Endothelial cell of umbilical vein (primary cell): ENCODE results near the gene JAZF1. TPM values are rescaled to one million over a fixed set of nuclear protein-coding genes. Genes with fewer than 3 reads are reported as not detected.

Experiments used
- BruUV-seq: library from RNA; stranded (reverse); fragments of 400-500 nt; replicated peaks from 2 replicates; lab custom pipeline; 2021; lab: Mats Ljungman, UMichigan
- CTCF ChIA-PET: fragments of 300-600, 350-600 bp; sonication (Branson Sonifier 250); formaldehyde crosslinking; loops from one replicate; lab custom pipeline; 2021; ENCODE audit warnings: antibody characterized with exemption, inconsistent platforms; lab: Charles Lee
- POLR2A ChIA-PET: fragments of 300-600, 350-600 bp; sonication (Branson Sonifier 250); formaldehyde crosslinking; loops from one replicate; lab custom pipeline; 2021; ENCODE audit warnings: antibody characterized with exemption, inconsistent platforms; lab: Charles Lee
- DNase-seq: peaks from one replicate; pipeline ENCODE4 v3.0.0-alpha.2; 2011; ENCODE audit warnings: low read depth, low spot score
- FAIRE-seq: peaks from 2 replicates; lab custom pipeline; 2011; peaks lifted over from hg19 to GRCh38; lab: Jason Lieb, UNC
- H2AFZ ChIP-seq: 2 replicates; pipeline ENCODE4 v1.6.0; 2012; ENCODE audit warnings: low read depth, low read length, control low read depth, inconsistent platforms
- H3K27ac ChIP-seq: 2 replicates; pipeline ENCODE4 v1.5.1; 2011; ENCODE audit warnings: low read depth, mild to moderate bottlenecking, control low read depth, low read length, moderate library complexity; ENCODE audit not compliant: insufficient read depth
- H3K27me3 ChIP-seq, 2 experiments: 2 replicates each; pipeline versions ENCODE4 v1.6.0 to v1.6.1; 2011; ENCODE audit warnings: low read length in 2 of 2, mixed read lengths in 1 of 2; ENCODE audit not compliant: control insufficient read depth in 2 of 2, insufficient read depth in 2 of 2
- H3K36me3 ChIP-seq, 2 experiments: 2 replicates in 1 of 2; 3 replicates in 1 of 2; pipeline ENCODE4 v1.5.1; 2011; ENCODE audit warnings: low read length in 2 of 2, mild to moderate bottlenecking in 1 of 2, moderate library complexity in 1 of 2; ENCODE audit not compliant: control insufficient read depth in 2 of 2, insufficient read depth in 2 of 2; ENCODE audit errors: extremely low read depth in 1 of 2
- H3K4me1 ChIP-seq: 3 replicates; pipeline ENCODE4 v1.5.1; 2011; ENCODE audit warnings: mild to moderate bottlenecking, low read length; ENCODE audit not compliant: control insufficient read depth, insufficient read depth; ENCODE audit errors: extremely low read depth
- H3K4me2 ChIP-seq: 2 replicates; pipeline ENCODE4 v1.6.1; 2011; ENCODE audit warnings: low read length, control low read depth, mixed read lengths; ENCODE audit not compliant: insufficient read depth
- H3K4me3 ChIP-seq, 3 experiments: fragments of 200-600 bp in 1 of 3; sonication (generic), shearing (Covaris generic) in 1 of 3; replicated peaks in 1 of 3; 2 replicates each; pipeline ENCODE4 v1.5.1; 2011 to 2016; ENCODE audit warnings: control low read depth in 3 of 3, low read length in 3 of 3, mild to moderate bottlenecking in 2 of 3, inconsistent platforms in 1 of 3, low read depth in 1 of 3, moderate library complexity in 1 of 3; ENCODE audit not compliant: insufficient read depth in 1 of 3
- H3K79me2 ChIP-seq: 2 replicates; pipeline ENCODE4 v1.6.0; 2012; ENCODE audit warnings: low read length, inconsistent platforms; ENCODE audit not compliant: control insufficient read depth, insufficient read depth
- H3K9ac ChIP-seq: replicated peaks from 2 replicates; pipeline ENCODE3; 2011; ENCODE audit warnings: low read length, control low read depth; ENCODE audit not compliant: insufficient read depth; ENCODE audit errors: extremely low read depth
- H3K9me1 ChIP-seq: replicated peaks from 3 replicates; pipeline ENCODE4 v1.6.0; 2011; ENCODE audit warnings: mild to moderate bottlenecking, low read length; ENCODE audit not compliant: control insufficient read depth, insufficient read depth; ENCODE audit errors: extremely low read depth
- H3K9me3 ChIP-seq: replicated peaks from 2 replicates; pipeline ENCODE4 v1.5.1; 2012; ENCODE audit warnings: low read length, inconsistent platforms; ENCODE audit not compliant: control insufficient read depth, insufficient read depth
- H4K20me1 ChIP-seq: replicated peaks from 2 replicates; pipeline ENCODE3; 2011; ENCODE audit warnings: mild to moderate bottlenecking, low read length; ENCODE audit not compliant: control insufficient read depth, insufficient read depth; ENCODE audit errors: extremely low read depth
- CTCF ChIP-seq, 2 donors: IDR thresholded peaks; 1 replicate in 1 of 2; 2 replicates in 1 of 2; pipeline ENCODE4 v1.5.1; 2011; ENCODE audit warnings: low read length in 2 of 2, mild to moderate bottlenecking in 2 of 2, moderate library complexity in 2 of 2, control low read depth in 1 of 2, inconsistent platforms in 1 of 2, low read depth in 1 of 2; ENCODE audit not compliant: insufficient read depth in 1 of 2; ENCODE audit errors: extremely low read depth in 1 of 2
- EZH2 ChIP-seq: IDR thresholded peaks from 2 replicates; pipeline ENCODE4 v1.6.1; 2012; ENCODE audit warnings: borderline replicate concordance, low read depth, mild to moderate bottlenecking, moderate library complexity, low read length, inconsistent platforms; ENCODE audit not compliant: severe bottlenecking
- GATA2 ChIP-seq: IDR thresholded peaks from 2 replicates; pipeline ENCODE4 v1.7.0; 2011; ENCODE audit warnings: low read depth, mild to moderate bottlenecking, moderate library complexity, mixed read lengths, low read length; ENCODE audit not compliant: insufficient read length, insufficient read depth
- JUN ChIP-seq: IDR thresholded peaks from 2 replicates; pipeline ENCODE4 v1.6.1; 2011; ENCODE audit warnings: borderline replicate concordance, low read depth; ENCODE audit not compliant: insufficient read length, insufficient read depth
- MYC ChIP-seq: IDR thresholded peaks from one replicate; pipeline ENCODE4 v1.6.1; 2011; ENCODE audit warnings: mild to moderate bottlenecking, low read depth, low read length
- POLR2AphosphoS5 ChIP-seq: IDR thresholded peaks from 2 replicates; pipeline ENCODE4 v1.6.1; 2012; ENCODE audit warnings: low read depth, mild to moderate bottlenecking, control low read depth, low read length, moderate library complexity; ENCODE audit not compliant: insufficient read depth
- dilution Hi-C: fragments of 300-500 bp; cut with MboI; formaldehyde crosslinking; loops from one replicate; pipeline ENCODE4 v1.15.0; 2019; ENCODE audit warnings: low sequenced_read_pairs; ENCODE audit not compliant: extremely low pct_ligation_motif_present
- intact Hi-C: fragments of 100-400 bp; cut with micrococcal nuclease; formaldehyde crosslinking; loops from one replicate; pipeline ENCODE4 v1.10.0; 2022
- polyA plus RNA-seq, 4 experiments: library from polyadenylated mRNA; depleted of rRNA in 3 of 4; stranded (reverse) in 3 of 4; unstranded in 1 of 4; fragments of >200 nt; gene quantifications; 2 replicates each; pipeline versions ENCODE4 v1.2.1 to v1.2.3, GENCODE V29; 2011 to 2012; ENCODE audit warnings: missing spikeins in 1 of 4
- total RNA-seq: library from RNA; stranded (reverse); gene quantifications from 2 replicates; pipeline ENCODE4 v1.2.3, GENCODE V29; 2021
- TF ChIP-seq, protein P1 (sequence below): IDR thresholded peaks from 2 replicates; pipeline ENCODE4 v1.6.1; 2011; ENCODE audit not compliant: insufficient read depth, insufficient read length

Gene JAZF1
- total and polyA plus RNA-seq, 2 donors (not counting 3 experiments of a cell fraction or from before 2014, with no cell fraction given) = 2.5 to 16.9 TPM

- Histone ChIP-seq H3K27ac (no peak overlapping the region), H3K9me1 (no peaks in the 10 kb centered on the region), H3K9me3 (no peaks in the 10 kb centered on the region), H3K79me2 (no peaks in the 10 kb centered on the region), H3K9ac (no peak overlapping the region), H4K20me1 (no peaks in the 10 kb centered on the region), H2AFZ (no peak overlapping the region), H3K27me3 (no peaks in the 10 kb centered on the region), H3K36me3 (no peaks in the 10 kb centered on the region), H3K4me3 (no peak overlapping the region), H3K4me1 (no peaks in the 10 kb centered on the region), H3K4me2 (no peak overlapping the region)
- TF ChIP-seq MYC = no peak
- TF ChIP-seq, protein P1, sequence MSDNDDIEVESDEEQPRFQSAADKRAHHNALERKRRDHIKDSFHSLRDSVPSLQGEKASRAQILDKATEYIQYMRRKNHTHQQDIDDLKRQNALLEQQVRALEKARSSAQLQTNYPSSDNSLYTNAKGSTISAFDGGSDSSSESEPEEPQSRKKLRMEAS = no peak
- TF ChIP-seq EZH2 = no peak
- no peak for TF ChIP-seq POLR2AphosphoS5
- TF ChIP-seq GATA2 = no peak
- TF ChIP-seq CTCF (IDR thresholded peaks at IDR 0.05; ENCODE audit: extremely low read depth in 1 of 2, insufficient read depth in 1 of 2, low read depth in 1 of 2, low read length in 2 of 2) = no peak
- no peak for TF ChIP-seq JUN
- no peak for FAIRE-seq
- no peak for DNase-seq
- POLR2A ChIA-PET = no interaction called here
- dilution Hi-C loops (no loop called here), intact Hi-C loops (no loop called here)
- CTCF ChIA-PET = interaction anchor here (1.1 kb wide), 1 partner anchor 12 kb away, joined by 3 read pairs; no protein-coding TSS in a partner anchor
- no TSS peak for BruUV-seq
Measured at GRCh38 chr7:27965650-27966049, 214.9 kb downstream of the JAZF1 start.
